Measurements from ENCODE around the gene ZNF697. TPM values are rescaled to one million over a fixed set of nuclear protein-coding genes. Genes with fewer than 3 reads are reported as not detected.

Gene ZNF697
- total and polyA plus RNA-seq, 2 of the 4 experiments (the other 2 are of a cell fraction) = 6.2 to 10.2 TPM

GRCh38 chr1:119600976-119601375, 47.1 kb downstream of the ZNF697 start:
- Histone ChIP-seq H3K36me3 (ENCODE audit: control insufficient read depth, insufficient read depth, low read length) (no peaks in the 10 kb centered on the region), H3K23ac (ENCODE audit: low read depth, low read length) (no peak overlapping the region), H3K27me3 (ENCODE audit: control insufficient read depth, insufficient read depth, low read length) (no peaks in the 10 kb centered on the region; the same call in none of the 2 replicates), H3K27ac (ENCODE audit: insufficient read depth, low read length) (no peak overlapping the region), H3K79me1 (ENCODE audit: low read depth in 1 of 2, low read length in 2 of 2) (no peaks in the 10 kb centered on the region), H2AK9ac (replicated peaks; ENCODE audit: low read depth, low read length, poor library complexity) (no peak overlapping the region), H2BK20ac (ENCODE audit: low read depth, low read length) (no peak overlapping the region), H2BK5ac (ENCODE audit: low read depth, low read length, poor library complexity, severe bottlenecking) (no peak overlapping the region), H3K4me3 (ENCODE audit: insufficient read depth, low read depth, low read length) (no peak overlapping the region), H3K18ac (ENCODE audit: low read depth, low read length) (no peak overlapping the region), H3K4me1 (ENCODE audit: control insufficient read depth, insufficient read depth, low read length) (no peaks in the 10 kb centered on the region), H3K4me2 (ENCODE audit: low read depth, low read length) (no peak overlapping the region), H2BK120ac (ENCODE audit: low read depth, low read length) (no peak overlapping the region), H3K9ac (ENCODE audit: low read depth, low read length) (no peak overlapping the region), H3K14ac (replicated peaks; ENCODE audit: low read depth, low read length) (no peak overlapping the region), H4K20me1 (ENCODE audit: insufficient read depth, low read length) (no peaks in the 10 kb centered on the region), H2AFZ (replicated peaks; ENCODE audit: low read length, poor library complexity) (no peak overlapping the region), H3K4ac (ENCODE audit: low read depth, low read length) (no peak overlapping the region), H4K8ac (ENCODE audit: low read depth in 2 of 2, low read length in 2 of 2) (no peak overlapping the region), H3K9me1 (ENCODE audit: insufficient read depth, low read length) (no peaks in the 10 kb centered on the region), H4K91ac (ENCODE audit: insufficient read depth, low read depth, low read length) (no peak overlapping the region), H2BK15ac (ENCODE audit: low read depth, low read length) (no peak overlapping the region), H4K5ac (ENCODE audit: low read depth, low read length) (no peak overlapping the region), H3K56ac (ENCODE audit: extremely low read depth, insufficient read depth, low read length) (no peak overlapping the region), H3K9me3 (ENCODE audit: control insufficient read depth, insufficient read depth, low read length) (no peaks in the 10 kb centered on the region), H2AK5ac (ENCODE audit: low read depth, low read length) (no peak overlapping the region)
- intact Hi-C loops (cut with micrococcal nuclease) = no loop called here
- DNase-seq (no peak), ATAC-seq (ENCODE audit: low read depth) (no peak)
- no TSS peak for BruUV-seq (replicated peaks)
- in situ Hi-C loops (cut with MboI; ENCODE audit: low sequenced_read_pairs) = no loop called here
- POLR2A ChIA-PET (ENCODE audit: unreplicated experiment) = no interaction called here
- no CpG with 5 or more reads among the region's 1 CpG for WGBS, 2 experiments (ENCODE audit: extremely low coverage in 2 of 2, insufficient read length in 1 of 2)
- TF ChIP-seq RCOR1 (IDR thresholded peaks at IDR 0.05; ENCODE audit: insufficient replicate concordance, low read length) = no peak
- CTCF ChIA-PET = no interaction called here
- dilution Hi-C loops (cut with HindIII; ENCODE audit: low sequenced_read_pairs, unreplicated experiment) = no loop called here

All from IMR-90 (cell line).